HG03575 (cell line): ENCODE measurements around the gene ASL.
"Not testable (repeated sequence)": the region's sequence is repeated elsewhere in the genome, so short reads cannot be mapped to it uniquely, and the experiment has no call there.

Source experiments
- ATAC-seq: cut with Tn5 transposase; IDR thresholded peaks from one replicate; pipeline ENCODE4 v1.9.1; 2021; ENCODE audit not compliant: unreplicated experiment, insufficient number of reproducible peaks, low FRiP score; ENCODE audit errors: extremely low read depth

The ASL gene

GRCh38 chr7:66070222-66070621, 5.4 kb upstream of the ASL start:
- ATAC-seq = no peak

GRCh38 chr7:66072208-66072607, 3.4 kb upstream of the ASL start:
- not testable (repeated sequence) for ATAC-seq

GRCh38 chr7:66076462-66077329, 1.1 kb downstream of the ASL start:
- no peak for ATAC-seq

- ATAC-seq = no peak
Measured at GRCh38 chr7:66078067-66078466, 2.4 kb downstream of the ASL start.

- ATAC-seq = no peak
Measured at GRCh38 chr7:66082083-66082482, 6.5 kb downstream of the ASL start.

- no peak for ATAC-seq
Measured at GRCh38 chr7:66082886-66083415, 7.3 kb downstream of the ASL start.

DNA sequence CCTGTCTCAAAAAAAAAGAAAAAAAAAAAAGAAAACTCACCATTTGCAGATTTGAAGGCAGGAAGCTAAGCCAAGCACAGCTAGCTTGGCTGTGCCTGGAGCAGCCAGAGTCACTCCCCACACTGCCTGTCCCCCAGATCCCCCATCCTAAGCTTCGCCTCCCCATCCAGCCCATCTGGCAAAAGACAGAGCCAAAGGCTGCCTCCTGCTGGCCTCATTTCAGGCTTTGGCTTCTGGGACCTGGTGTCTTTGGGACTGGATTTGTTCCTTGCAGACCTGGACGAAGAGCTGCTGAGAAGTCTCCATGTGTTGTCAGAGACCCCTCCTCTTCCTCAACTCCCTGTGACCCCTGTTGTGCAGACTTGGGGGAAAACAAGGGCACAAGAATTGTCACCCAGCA, 8.1 kb downstream of the ASL start:
- ATAC-seq = no peak

DNA sequence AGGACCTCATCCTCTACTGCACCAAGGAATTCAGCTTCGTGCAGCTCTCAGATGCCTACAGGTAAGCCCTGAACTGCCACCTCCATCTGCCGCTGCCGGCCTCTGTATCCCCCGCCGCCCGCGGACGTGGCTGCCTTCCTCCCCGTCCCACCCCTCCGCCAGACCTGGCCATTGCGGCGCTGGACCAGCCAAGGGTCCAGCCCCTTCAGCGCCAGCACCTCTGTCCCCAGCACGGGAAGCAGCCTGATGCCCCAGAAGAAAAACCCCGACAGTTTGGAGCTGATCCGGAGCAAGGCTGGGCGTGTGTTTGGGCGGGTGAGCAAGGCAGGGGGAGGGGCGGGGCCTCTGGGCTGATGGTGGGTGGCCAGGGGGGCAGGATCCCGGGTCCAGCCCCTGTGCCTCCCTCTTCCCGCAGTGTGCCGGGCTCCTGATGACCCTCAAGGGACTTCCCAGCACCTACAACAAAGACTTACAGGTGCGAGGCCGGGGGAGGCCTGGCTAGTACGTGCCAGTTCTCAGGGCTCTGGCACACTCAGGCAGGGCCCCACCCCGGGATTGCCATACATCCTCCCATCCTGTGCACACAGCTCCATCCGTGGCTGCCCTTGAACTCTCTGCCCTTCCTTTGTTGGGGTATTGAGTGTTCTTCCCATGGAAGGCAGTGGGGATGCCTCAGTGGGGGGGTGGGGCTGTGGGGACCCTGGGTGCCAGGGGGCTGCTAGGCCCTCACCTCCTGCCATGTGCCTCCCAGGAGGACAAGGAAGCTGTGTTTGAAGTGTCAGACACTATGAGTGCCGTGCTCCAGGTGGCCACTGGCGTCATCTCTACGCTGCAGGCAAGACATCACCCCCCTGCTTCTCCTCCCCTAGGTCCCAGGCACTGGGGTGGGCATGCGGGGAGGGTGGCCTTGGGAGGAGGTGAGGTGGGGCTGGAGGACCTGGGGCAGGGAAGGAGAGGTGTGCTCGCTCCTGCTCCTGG, 13.5 kb downstream of the ASL start:
- ATAC-seq = no peak

DNA sequence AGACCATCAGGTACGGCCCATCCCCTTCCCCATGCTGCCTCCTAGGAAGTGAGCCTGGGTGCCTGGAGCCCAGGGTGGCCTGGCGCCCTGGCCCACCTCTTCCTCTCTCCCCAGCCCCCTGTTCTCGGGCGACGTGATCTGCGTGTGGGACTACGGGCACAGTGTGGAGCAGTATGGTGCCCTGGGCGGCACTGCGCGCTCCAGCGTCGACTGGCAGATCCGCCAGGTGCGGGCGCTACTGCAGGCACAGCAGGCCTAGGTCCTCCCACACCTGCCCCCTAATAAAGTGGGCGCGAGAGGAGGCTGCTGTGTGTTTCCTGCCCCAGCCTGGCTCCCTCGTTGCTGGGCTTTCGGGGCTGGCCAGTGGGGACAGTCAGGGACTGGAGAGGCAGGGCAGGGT, 17.0 kb downstream of the ASL start:
- no peak for ATAC-seq

DNA sequence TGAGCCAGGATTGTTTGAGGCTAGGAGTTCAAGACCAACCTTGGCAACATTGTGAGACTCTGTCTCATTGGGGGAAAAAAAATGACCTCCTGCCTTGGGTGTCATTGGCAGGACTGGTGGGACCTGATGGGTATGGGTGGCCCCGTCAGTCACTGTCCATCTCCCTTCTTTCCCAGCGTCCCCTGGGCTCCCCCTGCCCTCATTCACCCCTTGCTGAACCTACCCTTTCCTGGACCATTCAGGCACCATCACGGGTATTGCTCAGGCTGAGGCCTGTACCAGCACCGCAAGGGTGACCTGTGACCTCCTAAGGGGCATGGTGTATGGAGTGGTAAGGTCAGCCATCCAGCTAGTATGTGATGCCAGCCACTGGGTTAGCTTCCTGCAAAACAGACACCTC, 19.4 kb downstream of the ASL start:
- ATAC-seq = no peak

DNA sequence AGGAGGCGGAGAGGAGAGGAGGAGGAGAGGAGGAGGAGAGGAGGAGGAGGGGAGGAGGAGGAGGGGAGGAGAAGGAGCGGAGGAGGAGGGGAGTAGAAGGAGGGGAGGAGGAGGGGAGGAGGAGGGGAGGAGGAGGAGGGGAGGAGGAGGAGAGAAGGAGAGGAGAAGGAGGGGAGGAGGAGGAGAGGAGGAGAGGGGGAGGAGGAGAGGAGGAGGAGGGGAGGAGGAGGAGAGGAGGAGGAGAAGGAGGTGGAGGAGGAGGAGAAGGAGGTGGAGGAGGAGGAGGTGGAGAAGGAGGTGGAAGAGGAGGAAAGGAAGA, 23.6 kb downstream of the ASL start:
- ATAC-seq = no peak

DNA sequence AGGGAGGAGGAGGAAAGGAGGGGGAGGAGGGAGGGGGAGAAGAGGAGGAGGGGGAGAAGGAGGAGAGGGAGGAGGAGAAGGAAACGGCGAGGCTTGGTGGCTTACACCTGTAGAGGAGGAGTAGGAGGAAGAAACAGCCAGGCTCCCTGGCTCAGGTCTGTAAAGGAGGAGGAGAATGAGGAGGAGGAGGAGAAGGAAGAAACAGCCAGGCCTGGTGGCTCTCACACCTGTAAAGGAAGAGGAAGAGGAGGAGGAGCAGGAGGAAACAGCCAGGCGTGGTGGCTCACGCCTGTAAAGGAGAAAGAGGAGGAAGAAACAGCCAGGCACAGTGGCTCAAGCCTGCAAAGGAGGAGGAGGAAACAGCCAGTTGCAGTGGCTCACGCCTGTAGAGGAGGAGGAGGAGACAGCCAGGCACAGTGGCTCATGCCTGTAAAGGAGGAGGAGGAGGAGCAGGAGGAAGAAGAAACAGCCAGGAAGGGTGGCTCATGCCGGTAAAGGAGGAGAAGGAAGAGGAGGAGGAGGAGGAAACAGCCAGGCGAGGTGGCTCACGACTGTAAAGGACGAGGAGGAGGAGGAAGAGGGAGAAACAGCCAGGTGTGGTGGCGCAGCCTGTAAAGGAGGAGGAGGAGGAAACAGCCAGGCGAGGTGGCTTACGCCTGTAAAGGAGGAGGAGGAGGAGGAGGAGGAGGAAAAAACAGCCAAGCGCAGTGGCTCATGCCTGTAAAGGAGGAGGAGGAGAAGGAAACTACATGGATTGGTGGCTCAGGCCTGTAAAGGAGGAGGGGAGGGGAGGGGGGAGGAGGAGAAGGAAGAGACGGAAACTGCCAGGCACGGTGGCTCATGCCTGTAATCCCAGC, 24.2 kb downstream of the ASL start:
- no peak for ATAC-seq

DNA sequence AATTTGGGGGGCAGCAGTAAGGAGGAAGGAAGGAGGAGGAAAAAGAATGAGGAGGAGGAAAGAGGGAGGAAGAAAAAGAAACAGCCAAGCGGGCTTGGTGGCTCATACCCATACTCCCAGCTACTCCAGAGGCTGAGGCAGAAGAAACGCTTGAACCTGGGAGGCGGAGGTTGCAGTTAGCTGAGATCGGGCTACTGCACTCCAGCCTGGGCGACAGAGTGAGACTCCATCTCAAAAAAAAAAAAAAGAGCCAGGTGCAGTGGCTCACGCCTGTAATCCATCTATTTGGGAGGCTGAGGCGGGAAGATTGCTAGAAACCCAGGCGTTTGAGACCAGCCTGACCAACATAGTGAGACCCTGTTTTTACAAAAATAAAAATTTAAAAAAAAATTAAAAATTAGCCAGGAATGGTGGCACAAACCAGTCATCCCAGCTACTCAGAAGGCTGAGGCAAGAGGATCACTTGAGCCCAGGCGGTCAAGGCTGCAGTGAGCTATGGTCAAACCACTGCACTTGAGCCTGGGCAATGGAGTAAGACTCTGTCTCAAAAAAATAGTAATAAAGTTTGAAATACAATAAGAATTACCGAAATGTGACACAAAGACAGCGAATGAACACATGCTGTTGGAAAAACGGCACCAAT, 24.9 kb downstream of the ASL start:
- no peak for ATAC-seq

DNA sequence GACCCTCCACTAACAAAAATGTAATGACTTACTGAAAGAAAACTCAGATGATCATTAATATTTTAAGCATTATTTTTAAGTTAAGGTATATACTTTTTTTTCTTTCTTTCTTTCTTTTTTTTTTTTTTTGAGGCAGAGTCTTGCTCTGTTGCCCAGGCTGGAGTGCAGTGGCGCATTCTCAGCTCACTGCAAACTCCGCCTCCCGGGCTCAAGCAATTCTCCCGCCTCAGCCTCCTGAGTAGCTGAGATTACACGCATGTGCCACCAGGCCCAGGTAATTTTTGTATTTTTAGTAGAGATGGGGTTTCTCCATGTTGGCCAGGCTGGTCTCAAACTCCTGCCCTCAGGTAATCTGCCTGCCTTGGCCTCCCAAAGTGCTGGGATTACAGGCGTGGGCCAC, 26.5 kb downstream of the ASL start:
- ATAC-seq = not testable (repeated sequence)

- not testable (repeated sequence) for ATAC-seq
Measured at GRCh38 chr7:66103994-66104393, 28.4 kb downstream of the ASL start.

DNA sequence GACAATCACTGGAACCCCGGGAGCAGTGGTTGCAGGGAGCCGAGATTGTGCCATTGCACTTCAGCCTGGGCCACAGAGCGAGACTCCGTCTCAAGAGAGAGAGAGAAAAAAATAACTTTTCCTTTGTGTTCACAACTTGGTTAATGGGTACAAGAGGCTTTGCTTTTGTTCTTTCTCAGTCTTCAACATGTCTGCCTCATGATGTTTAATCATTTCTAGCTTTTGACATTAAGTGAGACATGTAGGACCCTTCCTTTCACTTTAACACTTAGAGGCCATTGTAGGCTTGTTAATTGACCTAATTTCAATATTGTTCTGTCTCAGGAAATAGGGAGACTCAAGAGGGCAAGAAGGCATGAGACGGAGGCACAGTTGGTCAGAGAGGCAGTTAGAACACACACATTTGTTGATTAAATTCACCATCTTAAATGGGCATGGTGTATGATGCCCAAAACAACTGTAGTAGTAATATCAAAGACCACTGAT, 29.7 kb downstream of the ASL start:
- no peak for ATAC-seq

DNA sequence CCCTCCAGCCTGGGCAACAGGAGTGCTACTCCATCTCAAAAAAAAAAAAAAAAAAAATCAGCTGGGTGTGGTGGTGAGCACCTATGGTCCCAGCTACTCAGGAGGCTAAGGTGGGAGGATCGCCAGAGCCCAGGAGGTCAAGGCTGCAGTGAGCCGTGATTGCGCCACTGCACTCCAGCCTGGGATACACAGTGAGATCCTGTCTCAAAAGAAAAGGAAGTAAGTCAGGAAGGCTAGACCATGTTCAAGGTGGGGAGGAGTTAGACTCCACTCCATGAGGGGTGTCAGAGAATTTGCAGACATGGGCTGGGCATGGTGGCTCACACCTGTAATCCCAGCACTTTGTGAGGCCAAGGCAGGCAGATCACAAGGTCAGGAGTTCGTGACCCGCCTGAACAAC, 32.8 kb downstream of the ASL start:
- ATAC-seq = not testable (repeated sequence)

- no peak for ATAC-seq
Measured at GRCh38 chr7:66110856-66111255, 35.2 kb downstream of the ASL start.
